Measurements from ENCODE around the gene SPIRE1.

DNA sequence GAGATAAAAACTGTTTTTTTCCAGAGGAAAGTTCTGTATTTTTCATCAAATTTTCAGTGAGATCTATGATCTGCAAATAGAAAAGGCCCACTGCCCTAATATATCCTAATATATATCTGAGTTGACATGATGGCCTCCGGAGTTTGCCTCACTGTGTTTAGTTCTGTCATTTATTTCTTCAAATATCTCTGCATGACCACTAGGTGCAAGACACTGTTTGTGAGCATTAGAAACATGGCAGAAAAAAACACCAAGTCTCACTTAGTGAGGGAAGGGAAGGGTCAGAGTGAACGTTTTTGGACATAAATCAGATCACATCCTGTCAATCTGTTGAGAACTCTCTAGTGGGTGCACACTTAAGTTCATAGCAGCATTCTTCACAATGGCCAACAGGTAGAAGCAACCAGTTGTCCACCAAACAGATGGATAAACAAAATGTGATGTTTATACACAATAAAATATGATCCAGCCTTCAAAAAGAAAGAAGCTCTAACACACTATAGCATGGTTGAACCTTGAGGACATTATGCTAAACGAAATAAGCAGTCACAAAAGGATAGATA, 53.4 kb downstream of the SPIRE1 start:
- TF ChIP-seq, protein P1, sequence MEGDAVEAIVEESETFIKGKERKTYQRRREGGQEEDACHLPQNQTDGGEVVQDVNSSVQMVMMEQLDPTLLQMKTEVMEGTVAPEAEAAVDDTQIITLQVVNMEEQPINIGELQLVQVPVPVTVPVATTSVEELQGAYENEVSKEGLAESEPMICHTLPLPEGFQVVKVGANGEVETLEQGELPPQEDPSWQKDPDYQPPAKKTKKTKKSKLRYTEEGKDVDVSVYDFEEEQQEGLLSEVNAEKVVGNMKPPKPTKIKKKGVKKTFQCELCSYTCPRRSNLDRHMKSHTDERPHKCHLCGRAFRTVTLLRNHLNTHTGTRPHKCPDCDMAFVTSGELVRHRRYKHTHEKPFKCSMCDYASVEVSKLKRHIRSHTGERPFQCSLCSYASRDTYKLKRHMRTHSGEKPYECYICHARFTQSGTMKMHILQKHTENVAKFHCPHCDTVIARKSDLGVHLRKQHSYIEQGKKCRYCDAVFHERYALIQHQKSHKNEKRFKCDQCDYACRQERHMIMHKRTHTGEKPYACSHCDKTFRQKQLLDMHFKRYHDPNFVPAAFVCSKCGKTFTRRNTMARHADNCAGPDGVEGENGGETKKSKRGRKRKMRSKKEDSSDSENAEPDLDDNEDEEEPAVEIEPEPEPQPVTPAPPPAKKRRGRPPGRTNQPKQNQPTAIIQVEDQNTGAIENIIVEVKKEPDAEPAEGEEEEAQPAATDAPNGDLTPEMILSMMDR (conservative IDR thresholded peaks at IDR 0.05; ENCODE audit: low read length) = peak; percentile 39
- TF ChIP-seq EZH2phosphoT487 (IDR thresholded peaks at IDR 0.05; ENCODE audit: borderline replicate concordance, low read depth, low read length) = no peak
